GM12891 (cell line): ENCODE data around the gene GALNT9.

Experiments
- PAX5 ChIP-seq: IDR thresholded peaks from 2 replicates; pipeline ENCODE4 v1.6.1; 2011; ENCODE audit warnings: low read length, moderate library complexity, mild to moderate bottlenecking; ENCODE audit not compliant: insufficient read depth, severe bottlenecking
- POLR2A ChIP-seq: IDR thresholded peaks from 2 replicates; pipeline ENCODE4 v1.6.1; 2011; ENCODE audit warnings: low read depth, low read length, control low read depth
- POLR2AphosphoS5 ChIP-seq: IDR thresholded peaks from 2 replicates; pipeline ENCODE4 v1.6.1; 2011; ENCODE audit warnings: low read depth, low read length, control low read depth
- POU2F2 ChIP-seq: IDR thresholded peaks from 2 replicates; pipeline ENCODE4 v1.6.1; 2011; ENCODE audit warnings: low read depth, mild to moderate bottlenecking, control low read depth, low read length, moderate library complexity
- SPI1 ChIP-seq: IDR thresholded peaks from 2 replicates; pipeline ENCODE4 v1.6.1; 2011; ENCODE audit warnings: low read depth, low read length, control low read depth
- TAF1 ChIP-seq: IDR thresholded peaks from 2 replicates; pipeline ENCODE4 v1.6.1; 2011; ENCODE audit warnings: low read depth, low read length, control low read depth

- TF ChIP-seq POLR2AphosphoS5 (no peak), PAX5 (no peak), POLR2A (no peak), POU2F2 (no peak), TAF1 (no peak), SPI1 (no peak)
Observed at GRCh38 chr12:132367071-132367851, 37.9 kb upstream of the GALNT9 start.
